Measurements from ENCODE around the gene CFAP61.

DNA sequence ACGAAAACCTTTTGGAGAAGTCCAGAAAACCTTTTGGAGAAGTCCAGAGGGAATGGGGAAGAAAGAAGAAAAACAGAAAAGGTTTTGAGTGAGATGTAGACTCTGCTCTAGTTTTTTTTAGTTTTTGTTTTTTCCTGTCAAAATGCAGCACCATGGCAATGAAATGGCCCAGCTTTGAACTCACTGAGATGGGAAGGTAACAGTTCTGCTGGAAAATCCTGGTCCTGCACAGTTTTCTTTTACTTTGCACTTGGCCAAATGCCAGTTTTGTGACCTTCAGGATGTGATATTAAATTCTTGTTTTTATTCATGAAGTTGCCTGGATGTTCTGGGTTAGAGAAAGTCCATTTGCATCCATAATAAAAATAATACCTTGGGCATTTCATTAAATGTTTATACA is 145.7 kb downstream of the CFAP61 start:
- TF ChIP-seq, protein P1, sequence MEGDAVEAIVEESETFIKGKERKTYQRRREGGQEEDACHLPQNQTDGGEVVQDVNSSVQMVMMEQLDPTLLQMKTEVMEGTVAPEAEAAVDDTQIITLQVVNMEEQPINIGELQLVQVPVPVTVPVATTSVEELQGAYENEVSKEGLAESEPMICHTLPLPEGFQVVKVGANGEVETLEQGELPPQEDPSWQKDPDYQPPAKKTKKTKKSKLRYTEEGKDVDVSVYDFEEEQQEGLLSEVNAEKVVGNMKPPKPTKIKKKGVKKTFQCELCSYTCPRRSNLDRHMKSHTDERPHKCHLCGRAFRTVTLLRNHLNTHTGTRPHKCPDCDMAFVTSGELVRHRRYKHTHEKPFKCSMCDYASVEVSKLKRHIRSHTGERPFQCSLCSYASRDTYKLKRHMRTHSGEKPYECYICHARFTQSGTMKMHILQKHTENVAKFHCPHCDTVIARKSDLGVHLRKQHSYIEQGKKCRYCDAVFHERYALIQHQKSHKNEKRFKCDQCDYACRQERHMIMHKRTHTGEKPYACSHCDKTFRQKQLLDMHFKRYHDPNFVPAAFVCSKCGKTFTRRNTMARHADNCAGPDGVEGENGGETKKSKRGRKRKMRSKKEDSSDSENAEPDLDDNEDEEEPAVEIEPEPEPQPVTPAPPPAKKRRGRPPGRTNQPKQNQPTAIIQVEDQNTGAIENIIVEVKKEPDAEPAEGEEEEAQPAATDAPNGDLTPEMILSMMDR (IDR thresholded peaks at IDR 0.05; ENCODE audit: low read depth, low read length): no peak
- no peak for TF ChIP-seq EZH2phosphoT487 (IDR thresholded peaks at IDR 0.05; ENCODE audit: low read depth)

Data from OCI-LY3 (cell line).